GM21717 (cell line): ENCODE results near the gene KAT7.
A peak's percentile ranks its signal among the peaks of the same experiment; 100 is the strongest.

Experiments
- ATAC-seq: cut with Tn5 transposase; IDR thresholded peaks from one replicate; pipeline ENCODE4 v1.9.1; 2021; ENCODE audit warnings: mild to moderate bottlenecking, moderate library complexity; ENCODE audit not compliant: unreplicated experiment

KAT7 gene

GRCh38 chr17:49760296-49760695 is 28.2 kb upstream of the KAT7 start:
- no peak for ATAC-seq

DNA sequence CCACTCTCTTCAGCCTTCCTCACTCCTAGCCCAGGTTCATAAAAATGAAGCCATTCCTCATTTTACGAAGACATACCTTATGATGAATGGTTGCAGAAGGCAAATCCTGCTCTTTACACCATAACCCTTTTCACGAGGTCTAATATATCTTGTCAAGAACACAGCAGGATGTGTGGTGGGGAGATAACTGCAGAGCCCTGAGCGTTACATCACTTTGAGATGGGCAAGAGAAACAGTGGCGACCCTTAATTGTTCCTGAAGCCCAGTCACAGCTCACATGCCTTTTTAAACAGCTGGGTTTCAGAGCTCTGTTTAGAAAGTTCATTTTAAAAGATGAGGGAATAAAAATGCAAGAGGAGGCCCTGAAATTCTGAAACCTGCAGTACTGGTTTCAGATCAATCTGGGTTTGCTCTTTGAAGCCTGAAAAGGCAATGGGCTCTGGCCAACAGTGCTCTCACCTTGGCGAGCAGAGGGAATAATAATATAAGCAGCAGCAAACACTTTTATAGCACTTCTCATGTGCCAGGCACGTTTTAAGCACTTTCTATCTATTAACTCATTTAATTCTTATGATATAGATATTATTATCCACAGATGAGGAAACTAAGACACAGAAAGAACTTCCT is 27.4 kb upstream of the KAT7 start:
- ATAC-seq, result no peak

- ATAC-seq, result no peak
Measured at GRCh38 chr17:49762151-49762941, 26.1 kb upstream of the KAT7 start.

DNA sequence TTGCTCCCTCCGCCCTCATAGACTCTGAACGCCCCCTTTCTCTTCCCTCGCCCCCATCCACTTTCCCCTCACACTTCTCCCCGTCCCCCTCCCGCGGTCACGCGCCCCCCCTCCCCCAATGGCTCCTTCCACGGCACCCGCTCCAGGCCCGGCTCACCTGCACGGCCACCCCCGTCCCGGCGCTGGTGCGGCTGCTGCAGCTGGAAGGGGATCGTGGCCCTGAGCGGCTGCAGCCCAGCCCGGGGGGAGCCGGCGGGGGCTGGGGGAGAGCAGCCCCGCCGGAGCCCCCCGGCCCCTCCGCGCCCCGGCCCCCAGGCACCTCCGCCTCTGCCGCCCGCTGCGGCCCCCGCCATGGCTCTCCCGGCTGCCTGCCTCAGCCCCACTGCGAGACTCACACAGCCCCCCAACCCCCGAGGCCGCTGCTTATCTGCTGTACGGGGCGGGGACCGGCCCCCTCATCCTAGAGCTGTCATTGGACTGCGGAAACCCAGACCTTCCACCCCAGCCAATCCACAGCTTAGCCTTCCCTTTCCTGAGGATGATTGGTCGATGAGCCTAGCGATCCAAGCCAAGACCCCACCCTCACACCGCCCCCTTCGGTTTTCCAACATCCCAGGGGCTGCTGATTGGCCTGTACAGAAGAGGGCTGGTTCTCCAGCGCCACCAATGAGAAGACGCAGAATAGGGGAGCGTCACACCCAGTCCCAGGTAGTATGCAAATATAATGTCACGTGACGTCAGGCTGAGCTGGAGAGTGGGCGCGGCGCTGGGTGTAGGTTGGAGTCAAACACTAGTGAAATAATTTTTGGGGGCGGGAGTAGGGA is 24.5 kb upstream of the KAT7 start, which contains the start of gene FAM117A:
TSS of gene FAM117A (minus strand) at position 397 of the 824 bp plus-strand sequence. CDS start at position 353, 44 bp downstream.
- ATAC-seq, result peak; percentile 92

DNA sequence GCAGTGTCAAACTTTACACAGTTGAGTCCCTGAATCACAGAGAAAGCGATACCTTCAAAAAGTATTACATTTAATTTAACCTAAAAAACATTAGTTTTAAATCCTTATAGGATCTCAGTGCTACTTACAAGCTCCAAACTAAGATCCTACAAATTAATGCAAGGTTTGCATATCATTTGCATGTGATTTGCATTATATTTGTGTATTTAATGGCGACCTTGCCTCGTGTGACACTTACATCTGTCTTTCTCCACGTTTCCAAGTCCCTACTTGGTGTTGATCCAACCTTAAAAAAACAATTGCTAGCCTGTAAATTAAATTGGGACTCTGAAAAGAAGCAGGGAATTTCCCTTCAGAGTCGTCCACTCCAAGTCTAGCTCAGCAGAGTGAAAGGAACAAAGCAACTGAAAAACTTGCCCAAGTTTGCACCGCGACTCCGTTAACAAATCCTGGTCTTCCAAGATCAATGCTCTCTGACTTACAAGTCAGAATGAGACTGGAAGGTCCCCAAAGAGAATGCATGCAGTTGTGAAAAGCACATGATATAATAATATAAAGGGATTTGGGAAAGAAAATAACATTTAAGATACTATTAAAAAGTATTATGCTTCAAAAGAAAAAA is 23.8 kb upstream of the KAT7 start:
- ATAC-seq, result no peak

DNA sequence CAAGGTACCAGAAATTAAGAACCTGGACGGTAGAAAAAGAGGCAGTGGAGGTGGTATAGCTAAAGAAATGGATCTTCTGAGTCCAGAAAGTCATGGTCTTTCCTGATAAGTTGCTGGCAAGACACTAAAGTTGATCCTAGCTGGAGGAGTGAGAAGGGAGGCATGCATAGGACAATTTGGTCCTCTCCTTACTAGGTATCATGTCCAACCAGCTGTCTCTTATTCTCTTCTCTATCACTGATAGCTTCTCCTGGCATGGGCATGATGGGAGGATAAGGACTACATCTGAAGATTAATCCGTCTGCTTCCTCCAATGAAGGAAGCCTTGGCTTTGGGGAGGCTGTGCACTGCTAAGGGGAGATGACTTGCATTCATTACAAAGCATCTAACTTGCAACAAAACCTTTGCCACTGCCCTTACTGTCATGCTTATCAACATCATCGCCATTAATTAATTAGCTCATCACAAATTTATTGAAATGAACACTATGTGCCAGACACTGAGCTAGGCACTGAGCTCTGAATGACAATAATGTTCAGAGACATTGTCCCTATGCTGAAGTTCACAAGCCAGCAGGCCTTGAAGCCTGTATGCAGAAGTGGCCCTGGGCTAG is 21.5 kb upstream of the KAT7 start:
- ATAC-seq, result no peak

GRCh38 chr17:49775546-49776260 is 12.8 kb upstream of the KAT7 start:
- no peak for ATAC-seq

DNA sequence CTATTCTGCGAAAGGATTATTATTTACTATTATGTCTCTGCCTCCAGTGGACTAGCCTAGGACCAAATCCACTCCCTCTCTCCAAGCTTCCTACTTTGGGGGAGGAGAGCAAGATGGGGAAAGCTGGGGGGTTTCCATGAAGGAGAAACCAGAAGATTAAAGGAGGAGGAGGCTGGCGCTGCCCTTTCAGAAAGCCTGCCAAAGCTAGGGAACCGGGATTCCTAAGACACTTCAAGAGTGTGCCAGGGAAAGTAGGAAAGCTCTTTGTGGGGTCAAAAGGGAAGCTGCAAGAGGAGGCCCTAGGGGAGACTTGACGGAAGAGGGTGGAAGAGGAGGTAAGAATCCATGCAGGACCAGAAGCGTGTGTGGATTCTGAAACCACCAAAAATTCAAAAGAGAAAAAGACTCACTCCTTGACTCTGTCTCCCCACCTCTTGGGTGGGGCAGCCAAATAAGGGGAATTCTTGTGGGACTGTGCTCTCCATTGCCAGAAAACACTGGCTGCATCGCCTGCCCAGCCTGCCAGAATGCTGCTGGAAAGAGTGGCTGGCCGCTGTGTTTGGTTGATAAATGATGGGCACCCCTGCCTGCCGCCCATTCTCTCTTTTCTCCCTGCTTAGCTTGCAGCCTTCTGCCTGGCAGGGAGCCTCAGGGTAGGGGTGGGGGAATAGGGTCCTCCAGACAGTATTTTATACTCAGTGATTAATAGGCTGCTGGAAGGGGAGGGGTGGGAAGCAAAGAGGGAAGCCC is 11.8 kb upstream of the KAT7 start:
- no peak for ATAC-seq

DNA sequence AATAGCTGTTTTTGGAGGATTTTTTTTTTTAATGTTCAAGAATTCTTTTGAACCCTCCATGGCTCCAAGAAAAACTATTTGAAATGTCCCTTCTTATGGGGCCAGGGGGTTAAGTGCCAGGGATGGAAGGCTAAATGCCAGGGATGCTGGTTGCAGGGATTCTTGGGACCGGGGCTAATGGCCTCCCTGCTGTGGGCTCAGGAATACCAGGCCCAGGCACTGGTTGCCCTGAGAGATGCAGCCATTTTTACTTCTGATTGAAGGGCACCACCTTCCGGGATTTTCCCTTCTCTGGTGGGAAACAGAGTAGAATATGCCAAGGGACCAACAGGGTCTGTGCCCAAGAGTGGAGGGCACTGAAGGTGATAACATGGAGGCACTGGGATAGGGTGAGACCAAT is 10.9 kb upstream of the KAT7 start:
- no peak for ATAC-seq

DNA sequence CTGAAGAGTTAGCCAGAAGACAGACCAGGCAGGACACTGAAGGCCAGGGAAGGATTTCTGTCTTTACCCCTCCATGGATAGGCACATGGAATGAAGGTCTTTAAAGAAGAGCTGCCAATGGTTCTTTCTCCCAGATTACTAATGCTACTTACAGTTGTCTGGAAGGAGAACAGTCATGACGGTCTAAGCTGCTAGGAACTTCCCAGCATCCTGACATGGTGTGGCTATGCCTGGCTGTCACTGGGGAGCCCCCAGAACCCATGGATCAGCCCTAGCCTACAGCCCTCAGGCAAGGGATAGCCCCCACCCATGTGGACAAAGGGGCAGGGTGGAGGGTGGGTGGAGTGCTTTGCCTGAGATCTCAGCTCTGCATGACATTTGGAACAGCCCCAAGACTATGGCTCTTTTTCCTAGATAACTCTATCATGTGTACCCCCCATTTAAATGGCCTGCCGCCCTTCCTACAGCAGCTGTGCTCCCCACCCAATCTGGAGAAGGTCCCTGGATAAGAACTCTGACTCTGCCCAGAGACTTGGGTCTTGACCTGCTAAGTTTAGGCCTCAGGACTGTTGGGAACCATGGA is 9.2 kb upstream of the KAT7 start:
- no peak for ATAC-seq

DNA sequence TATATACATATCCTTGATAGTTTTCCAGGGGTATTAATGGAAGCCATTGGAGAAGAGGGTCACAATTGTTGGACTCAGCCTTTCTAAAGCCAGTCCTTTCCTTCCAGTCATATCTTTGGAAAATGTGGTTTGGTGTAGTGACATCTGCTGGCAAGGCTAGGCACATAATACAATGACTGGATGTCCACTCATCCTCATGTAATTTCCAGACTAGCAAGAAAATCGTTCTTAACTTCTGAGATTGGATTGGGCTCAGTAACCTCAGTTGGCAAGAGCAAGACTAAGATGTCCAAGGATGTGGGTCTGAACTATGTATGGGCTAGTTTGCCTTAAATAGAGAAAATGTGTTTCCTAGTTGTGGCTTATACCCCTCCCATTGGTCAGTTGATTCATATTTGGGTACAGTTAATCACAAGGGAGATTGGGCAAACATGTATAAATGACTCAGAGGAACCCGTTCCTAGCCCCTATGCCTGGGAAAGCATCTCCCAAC is 8.7 kb upstream of the KAT7 start:
- no peak for ATAC-seq

DNA sequence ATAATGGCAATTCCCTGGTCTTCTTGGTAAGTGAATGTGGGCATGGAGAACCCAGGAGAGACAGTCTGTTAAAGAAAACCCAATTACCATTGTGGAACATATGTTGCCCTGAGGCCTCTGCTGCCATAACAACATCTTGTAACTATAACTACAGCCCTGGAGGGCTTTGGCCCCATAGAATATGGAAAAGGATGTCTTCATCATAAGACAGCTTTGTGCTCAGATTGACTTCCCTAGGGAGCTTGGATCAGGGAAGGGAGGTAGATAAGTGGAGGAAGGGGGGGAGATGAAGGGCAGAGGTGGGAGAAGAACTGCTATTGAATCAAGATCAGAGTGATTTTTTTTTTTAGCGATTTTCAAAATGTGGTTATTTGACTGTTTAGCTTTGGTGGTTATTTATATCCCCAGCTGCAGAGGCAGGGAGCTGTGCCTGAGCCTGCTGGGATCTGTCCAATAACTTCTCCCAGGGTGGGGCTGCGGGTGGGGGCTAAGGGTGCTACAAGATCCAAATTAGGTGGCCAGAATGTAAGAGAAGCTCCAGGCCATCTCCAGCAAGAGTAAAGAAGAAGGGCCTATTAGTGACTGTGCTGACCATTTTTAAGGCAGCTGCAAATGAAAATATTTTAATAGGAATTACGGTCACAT is 5.3 kb upstream of the KAT7 start:
- ATAC-seq, result no peak

- no peak for ATAC-seq
Measured at GRCh38 chr17:49783791-49784190, 4.7 kb upstream of the KAT7 start.

DNA sequence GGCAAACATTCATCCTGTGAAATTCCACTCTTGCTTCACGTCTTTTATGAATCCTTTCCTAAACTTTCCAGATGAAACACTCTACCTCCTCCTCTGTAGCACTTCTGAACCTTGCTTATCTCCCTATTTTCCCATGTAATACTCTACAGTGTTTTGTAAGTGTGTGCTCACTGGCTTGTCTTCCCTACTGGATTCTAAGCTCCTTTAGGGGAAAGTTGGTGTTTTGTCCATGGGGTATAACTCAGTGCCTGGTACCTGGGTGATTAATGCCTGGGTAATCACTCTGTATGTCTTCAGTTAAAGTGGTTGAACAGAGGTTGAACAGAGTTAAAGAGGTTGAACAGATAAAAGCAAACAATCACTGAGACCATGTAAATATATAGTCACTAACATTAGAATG is 3.8 kb upstream of the KAT7 start:
- ATAC-seq, result no peak

- ATAC-seq, result no peak
Measured at GRCh38 chr17:49787884-49788477, 500 bp upstream of the KAT7 start.

- ATAC-seq, result no peak
Measured at GRCh38 chr17:49789243-49789578, 730 bp downstream of the KAT7 start.

DNA sequence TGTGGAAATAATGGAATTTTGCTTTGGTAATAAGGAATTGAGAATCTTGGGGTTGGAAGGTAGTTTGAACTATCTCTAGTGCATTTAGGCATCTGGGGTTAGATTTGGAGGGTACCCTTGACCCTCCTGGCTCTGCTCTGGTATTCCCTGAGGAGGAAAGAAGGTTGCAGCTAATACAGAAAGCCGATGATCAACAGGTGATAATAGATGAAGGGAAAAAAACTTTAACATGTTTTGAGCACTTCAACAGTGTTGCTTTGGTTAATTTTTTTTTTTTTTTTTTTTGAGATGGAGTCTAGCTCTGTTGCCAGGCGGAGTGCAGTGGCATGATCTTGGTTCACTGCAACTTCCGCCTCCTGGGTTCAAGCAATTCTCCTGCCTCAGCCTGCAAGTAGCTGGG is 4.8 kb downstream of the KAT7 start:
- ATAC-seq, result no peak

GRCh38 chr17:49795372-49795771 is 6.9 kb downstream of the KAT7 start:
- no peak for ATAC-seq
